K562 (cell line): ENCODE measurements around the gene ABHD12.

ENCODE experiments used
- BMI1 ChIP-seq: fragments of 150-350 bp; IDR thresholded peaks from 2 replicates; pipeline ENCODE4 v1.6.1; 2014; ENCODE audit warnings: low read length
- CBX1 ChIP-seq: sonication (generic); IDR thresholded peaks from 2 replicates; pipeline ENCODE4 v1.6.1; 2016; ENCODE audit warnings: antibody characterized with exemption, low read depth, mild to moderate bottlenecking
- ETV5 ChIP-seq: sonication (generic); formaldehyde crosslinking; IDR thresholded peaks from 2 replicates; pipeline ENCODE4 v1.4.0; 2020; ENCODE audit warnings: low read depth, mild to moderate bottlenecking, missing genetic modification reagents
- FOSL1 ChIP-seq: fragments of 200-800 bp; sonication (Bioruptor generic); conservative IDR thresholded peaks from 2 replicates; pipeline ENCODE4 v1.6.1; 2016; ENCODE audit warnings: missing genetic modification characterization, missing compliant biosample characterization
- POLR2AphosphoS5 ChIP-seq: IDR thresholded peaks from 2 replicates; pipeline ENCODE4 v1.6.1; 2011; ENCODE audit warnings: mild to moderate bottlenecking, low read depth, low read length, moderate library complexity; ENCODE audit not compliant: control insufficient read depth, insufficient read depth
- ZBTB7A ChIP-seq: IDR thresholded peaks from 2 replicates; pipeline ENCODE4 v1.6.1; 2011; ENCODE audit warnings: low read depth, mild to moderate bottlenecking, low read length, moderate library complexity, borderline replicate concordance; ENCODE audit not compliant: control insufficient read depth
- ZNF384 ChIP-seq: IDR thresholded peaks from 2 replicates; pipeline ENCODE4 v1.6.1; 2012; ENCODE audit warnings: low read depth, low read length, improper control_type of control experiment
- TF ChIP-seq, protein P1 (sequence below): fragments of 450-650 bp; conservative IDR thresholded peaks from 2 replicates; pipeline ENCODE4 v1.6.1; 2016; ENCODE audit warnings: missing genetic modification characterization, low read depth, mild to moderate bottlenecking, missing compliant biosample characterization, moderate library complexity
- TF ChIP-seq, protein P2 (sequence below): fragments of 450-650 bp; IDR thresholded peaks from 2 replicates; pipeline ENCODE4 v1.6.1; 2018; ENCODE audit warnings: mild to moderate bottlenecking, low read depth; ENCODE audit not compliant: partially characterized antibody
- TF ChIP-seq, protein P3 (sequence below): sonication (generic); formaldehyde crosslinking; IDR thresholded peaks from 2 replicates; pipeline ENCODE4 v1.8.1; 2023; ENCODE audit warnings: mild to moderate bottlenecking, missing genetic modification reagents
- TF ChIP-seq, protein P4 (sequence below), 3 experiments: IDR thresholded peaks in 2 of 3; conservative IDR thresholded peaks in 1 of 3; 2 replicates each; pipeline ENCODE4 v1.5.1; 2011 to 2012; ENCODE audit warnings: low read length in 3 of 3, mild to moderate bottlenecking in 3 of 3, control low read depth in 2 of 3, improper control_type of control experiment in 1 of 3, inconsistent platforms in 1 of 3, low read depth in 1 of 3, mixed read lengths in 1 of 3, moderate library complexity in 1 of 3; ENCODE audit not compliant: insufficient read depth in 2 of 3

DNA sequence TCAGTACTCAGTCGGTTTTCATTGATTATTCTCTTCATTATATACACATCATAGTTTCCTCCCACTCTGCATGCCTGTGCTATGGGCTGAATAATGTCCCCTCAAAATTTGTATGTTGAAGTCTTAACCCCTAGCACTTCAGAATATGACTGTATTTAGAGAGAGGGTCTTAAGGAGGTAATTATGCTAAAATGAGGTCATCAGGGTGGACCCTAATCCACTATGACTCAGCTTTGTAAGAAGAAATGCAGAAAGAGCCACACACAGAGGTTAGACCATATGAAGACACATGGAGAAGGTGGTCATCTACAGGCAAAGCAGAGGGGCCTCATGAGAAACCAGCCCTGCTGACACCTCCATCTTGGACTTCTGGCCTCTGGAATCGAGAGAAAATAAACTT, 15.8 kb downstream of the ABHD12 start:
- TF ChIP-seq FOSL1 (tag) = no peak
- no peak for TF ChIP-seq BMI1
- no peak for TF ChIP-seq ZNF384
- no peak for TF ChIP-seq ZBTB7A
- TF ChIP-seq ETV5 (CRISPR knock-in tag) = no peak
- TF ChIP-seq, protein P1, sequence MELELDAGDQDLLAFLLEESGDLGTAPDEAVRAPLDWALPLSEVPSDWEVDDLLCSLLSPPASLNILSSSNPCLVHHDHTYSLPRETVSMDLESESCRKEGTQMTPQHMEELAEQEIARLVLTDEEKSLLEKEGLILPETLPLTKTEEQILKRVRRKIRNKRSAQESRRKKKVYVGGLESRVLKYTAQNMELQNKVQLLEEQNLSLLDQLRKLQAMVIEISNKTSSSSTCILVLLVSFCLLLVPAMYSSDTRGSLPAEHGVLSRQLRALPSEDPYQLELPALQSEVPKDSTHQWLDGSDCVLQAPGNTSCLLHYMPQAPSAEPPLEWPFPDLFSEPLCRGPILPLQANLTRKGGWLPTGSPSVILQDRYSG (tag) = no peak
- no peak for TF ChIP-seq CBX1
- TF ChIP-seq POLR2AphosphoS5 = no peak
- TF ChIP-seq, protein P2, sequence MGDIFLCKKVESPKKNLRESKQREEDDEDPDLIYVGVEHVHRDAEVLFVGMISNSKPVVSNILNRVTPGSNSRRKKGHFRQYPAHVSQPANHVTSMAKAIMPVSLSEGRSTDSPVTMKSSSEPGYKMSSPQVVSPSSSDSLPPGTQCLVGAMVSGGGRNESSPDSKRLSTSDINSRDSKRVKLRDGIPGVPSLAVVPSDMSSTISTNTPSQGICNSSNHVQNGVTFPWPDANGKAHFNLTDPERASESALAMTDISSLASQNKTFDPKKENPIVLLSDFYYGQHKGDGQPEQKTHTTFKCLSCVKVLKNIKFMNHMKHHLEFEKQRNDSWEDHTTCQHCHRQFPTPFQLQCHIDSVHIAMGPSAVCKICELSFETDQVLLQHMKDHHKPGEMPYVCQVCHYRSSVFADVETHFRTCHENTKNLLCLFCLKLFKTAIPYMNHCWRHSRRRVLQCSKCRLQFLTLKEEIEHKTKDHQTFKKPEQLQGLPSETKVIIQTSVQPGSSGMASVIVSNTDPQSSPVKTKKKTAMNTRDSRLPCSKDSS = no peak
- TF ChIP-seq, protein P3, sequence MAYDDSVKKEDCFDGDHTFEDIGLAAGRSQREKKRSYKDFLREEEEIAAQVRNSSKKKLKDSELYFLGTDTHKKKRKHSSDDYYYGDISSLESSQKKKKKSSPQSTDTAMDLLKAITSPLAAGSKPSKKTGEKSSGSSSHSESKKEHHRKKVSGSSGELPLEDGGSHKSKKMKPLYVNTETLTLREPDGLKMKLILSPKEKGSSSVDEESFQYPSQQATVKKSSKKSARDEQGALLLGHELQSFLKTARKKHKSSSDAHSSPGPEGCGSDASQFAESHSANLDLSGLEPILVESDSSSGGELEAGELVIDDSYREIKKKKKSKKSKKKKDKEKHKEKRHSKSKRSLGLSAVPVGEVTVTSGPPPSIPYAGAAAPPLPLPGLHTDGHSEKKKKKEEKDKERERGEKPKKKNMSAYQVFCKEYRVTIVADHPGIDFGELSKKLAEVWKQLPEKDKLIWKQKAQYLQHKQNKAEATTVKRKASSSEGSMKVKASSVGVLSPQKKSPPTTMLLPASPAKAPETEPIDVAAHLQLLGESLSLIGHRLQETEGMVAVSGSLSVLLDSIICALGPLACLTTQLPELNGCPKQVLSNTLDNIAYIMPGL = no peak
- TF ChIP-seq, protein P4, sequence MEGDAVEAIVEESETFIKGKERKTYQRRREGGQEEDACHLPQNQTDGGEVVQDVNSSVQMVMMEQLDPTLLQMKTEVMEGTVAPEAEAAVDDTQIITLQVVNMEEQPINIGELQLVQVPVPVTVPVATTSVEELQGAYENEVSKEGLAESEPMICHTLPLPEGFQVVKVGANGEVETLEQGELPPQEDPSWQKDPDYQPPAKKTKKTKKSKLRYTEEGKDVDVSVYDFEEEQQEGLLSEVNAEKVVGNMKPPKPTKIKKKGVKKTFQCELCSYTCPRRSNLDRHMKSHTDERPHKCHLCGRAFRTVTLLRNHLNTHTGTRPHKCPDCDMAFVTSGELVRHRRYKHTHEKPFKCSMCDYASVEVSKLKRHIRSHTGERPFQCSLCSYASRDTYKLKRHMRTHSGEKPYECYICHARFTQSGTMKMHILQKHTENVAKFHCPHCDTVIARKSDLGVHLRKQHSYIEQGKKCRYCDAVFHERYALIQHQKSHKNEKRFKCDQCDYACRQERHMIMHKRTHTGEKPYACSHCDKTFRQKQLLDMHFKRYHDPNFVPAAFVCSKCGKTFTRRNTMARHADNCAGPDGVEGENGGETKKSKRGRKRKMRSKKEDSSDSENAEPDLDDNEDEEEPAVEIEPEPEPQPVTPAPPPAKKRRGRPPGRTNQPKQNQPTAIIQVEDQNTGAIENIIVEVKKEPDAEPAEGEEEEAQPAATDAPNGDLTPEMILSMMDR (IDR thresholded peaks at IDR 0.05 in 2 of 3, conservative IDR thresholded peaks at IDR 0.05 in 1 of 3; ENCODE audit: insufficient read depth in 2 of 3, low read depth in 1 of 3, low read length in 3 of 3) = no peak
